ENCODE measurements around the gene LRPPRC.
"Not testable (repeated sequence)": the region's sequence is repeated elsewhere in the genome, so short reads cannot be mapped to it uniquely, and the experiment has no call there.

Gene LRPPRC

GRCh38 chr2:43977677-43978375, 18.0 kb downstream of the LRPPRC start:
- DNase-seq, result no peak

DNA sequence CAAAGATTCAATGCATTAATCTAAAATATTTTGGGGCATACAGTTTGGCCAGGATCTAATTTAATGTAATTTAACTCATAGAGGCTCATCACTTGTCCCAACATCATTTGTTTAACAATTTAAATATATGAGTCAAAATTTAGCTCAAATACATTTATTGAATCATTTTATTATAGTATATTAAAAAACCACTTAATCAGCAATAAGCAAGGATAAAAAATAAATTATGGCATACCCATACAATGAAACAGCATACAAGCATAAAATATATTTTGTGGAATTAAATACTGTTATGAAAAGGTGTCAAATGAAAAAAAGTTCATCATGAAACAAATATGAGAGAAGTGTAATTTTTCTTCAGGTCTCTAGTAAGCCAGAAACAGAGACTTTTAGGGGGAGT, 34.9 kb downstream of the LRPPRC start:
- DNase-seq, result no peak

DNA sequence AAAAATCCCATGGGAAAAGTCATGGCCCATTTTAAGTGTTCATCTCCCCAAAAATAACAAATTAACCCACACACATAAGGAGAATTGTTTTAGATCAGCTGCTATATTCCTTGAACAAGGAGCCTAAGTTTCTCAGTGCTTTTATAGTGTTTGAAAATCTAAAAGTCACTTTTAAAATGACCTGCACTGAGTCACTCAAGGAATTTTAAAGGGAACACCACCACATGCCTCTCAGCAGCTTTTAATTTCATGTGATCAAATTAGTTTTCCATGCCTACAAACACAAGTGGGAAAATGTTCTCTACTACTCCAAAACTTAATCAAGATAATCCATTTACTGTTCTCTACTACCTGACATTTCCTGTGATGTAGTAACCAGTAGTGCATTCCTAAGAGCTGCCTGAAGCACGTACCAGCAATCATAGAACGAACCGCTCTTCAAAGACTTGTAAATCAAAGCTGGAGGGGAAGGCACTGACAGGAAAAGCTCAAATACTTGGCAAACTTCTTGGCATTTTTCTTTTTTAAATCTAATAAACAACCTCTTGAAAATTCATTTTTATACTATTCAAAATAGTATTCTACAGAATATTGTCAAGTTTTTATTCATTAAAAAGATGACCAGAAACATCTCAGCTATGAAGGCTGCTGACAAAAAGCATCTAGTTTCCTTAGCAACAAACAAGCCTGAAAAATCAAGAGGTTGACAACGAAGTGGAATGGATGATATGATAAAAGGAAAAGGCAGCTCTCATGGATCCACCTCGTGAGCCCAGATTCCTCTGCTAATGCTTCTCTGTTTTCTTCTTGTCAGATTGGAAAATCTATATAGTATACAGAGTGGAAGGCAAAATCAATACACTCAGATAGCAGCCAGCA, 37.2 kb downstream of the LRPPRC start:
- no peak for DNase-seq

- DNase-seq, result peak in 1 of 14 donors; percentile 3
These were observed 45.3 kb downstream of the LRPPRC start for GRCh38 chr2:43950383-43951008.

GRCh38 chr2:43948370-43948769, 47.4 kb downstream of the LRPPRC start:
- DNase-seq, result no peak

- DNase-seq, result no peak
These were observed 49.1 kb downstream of the LRPPRC start for GRCh38 chr2:43946685-43947084.

DNA sequence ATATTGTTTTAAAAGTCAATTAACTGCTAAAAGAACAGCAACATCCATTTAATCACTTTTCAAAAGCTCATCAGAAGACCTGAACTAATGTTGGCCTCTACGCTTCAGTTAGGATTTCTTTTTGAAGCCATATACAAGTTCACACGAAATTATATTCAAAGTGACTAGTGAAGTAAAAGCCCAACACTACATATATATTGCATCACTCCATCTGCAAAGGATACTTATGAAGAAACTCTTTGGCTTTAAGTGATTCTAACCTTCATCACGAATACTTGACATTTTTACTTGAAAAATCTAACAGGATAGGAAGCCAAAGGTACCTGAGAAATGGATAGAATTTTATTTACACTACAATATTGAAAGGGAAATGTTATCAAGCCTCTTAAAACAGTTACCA, 50.4 kb downstream of the LRPPRC start:
- no peak for DNase-seq

- DNase-seq, result no peak
These were observed 50.9 kb downstream of the LRPPRC start for GRCh38 chr2:43944915-43945314.

GRCh38 chr2:43943809-43944452, 51.9 kb downstream of the LRPPRC start:
- peak in 1 of 14 donors; percentile 8 for DNase-seq

DNA sequence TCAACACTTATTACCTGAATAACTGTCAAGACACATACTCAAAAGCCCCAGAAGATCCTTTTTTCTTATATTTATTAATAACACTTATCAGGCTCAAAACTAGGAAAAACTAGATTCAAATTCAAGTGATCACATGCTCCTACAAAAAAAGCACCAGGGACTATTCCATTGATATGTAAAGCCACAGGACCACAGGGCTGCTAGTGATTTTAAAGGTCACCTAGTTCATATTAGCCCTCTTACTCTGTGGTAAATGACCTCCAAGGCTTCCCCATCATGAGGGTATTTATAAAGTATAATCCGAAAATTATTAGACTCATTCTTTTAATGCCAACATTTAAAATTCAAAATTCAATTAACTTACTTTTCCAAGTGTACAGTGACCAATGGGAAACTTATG, 52.5 kb downstream of the LRPPRC start:
- no peak for DNase-seq

- DNase-seq, result no peak
These were observed 52.9 kb downstream of the LRPPRC start for GRCh38 chr2:43942881-43943280.

- DNase-seq, result peak in 1 of 14 donors; percentile 36
These were observed 53.8 kb downstream of the LRPPRC start for GRCh38 chr2:43941966-43942365.

GRCh38 chr2:43941359-43941758, 54.4 kb downstream of the LRPPRC start:
- DNase-seq, result no peak

GRCh38 chr2:43939695-43940256, 56.0 kb downstream of the LRPPRC start:
- no peak for DNase-seq

DNA sequence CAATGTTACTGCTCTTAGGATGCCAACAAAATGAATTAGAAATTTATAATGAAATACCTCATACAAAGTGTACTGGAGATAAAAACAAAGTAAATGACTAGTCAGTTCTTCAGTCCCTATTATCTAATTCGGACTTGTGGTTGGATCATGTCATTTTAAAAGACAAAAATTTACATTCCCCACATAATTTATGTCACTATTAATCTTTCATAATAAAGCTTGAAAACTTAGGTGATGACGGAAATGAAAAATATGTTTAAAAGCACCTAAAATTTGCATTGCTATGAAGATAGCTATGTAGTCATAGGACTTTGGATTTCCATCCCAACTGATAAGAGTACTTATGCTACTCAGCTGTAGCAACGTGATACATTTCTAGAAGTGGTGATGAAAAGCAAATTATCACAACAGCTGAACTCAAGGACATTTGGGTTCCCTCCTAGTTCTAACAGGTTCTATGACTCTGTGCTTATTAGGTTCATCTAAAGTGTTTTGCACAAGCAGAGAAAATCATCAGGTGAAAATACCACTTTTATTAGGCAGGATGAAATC, 58.4 kb downstream of the LRPPRC start:
- no peak for DNase-seq

DNA sequence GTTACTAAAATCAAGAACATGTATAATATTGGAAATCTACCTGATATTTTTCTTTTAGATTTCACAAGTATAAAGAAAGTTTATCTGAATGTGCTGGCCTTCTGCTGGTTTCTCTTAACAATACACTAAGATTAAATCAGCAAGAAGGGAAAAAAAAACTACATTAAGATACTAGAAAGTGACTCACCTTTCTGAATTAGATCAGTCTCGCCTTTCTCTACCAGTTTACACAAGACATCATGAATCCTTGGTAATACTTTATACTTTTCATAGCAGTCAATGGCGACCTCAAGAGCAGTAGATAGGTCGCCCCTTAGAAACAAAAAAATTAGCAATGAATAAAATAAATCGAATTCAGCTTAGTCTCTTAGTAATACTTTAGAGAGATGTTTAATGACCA, 61.2 kb downstream of the LRPPRC start:
- DNase-seq, result no peak

GRCh38 chr2:43931293-43931692, 64.5 kb downstream of the LRPPRC start:
- DNase-seq, result no peak

GRCh38 chr2:43927442-43927841, 68.3 kb downstream of the LRPPRC start:
- DNase-seq, result no peak

GRCh38 chr2:43925431-43925830, 70.4 kb downstream of the LRPPRC start:
- no peak for DNase-seq

GRCh38 chr2:43924463-43924862, 71.3 kb downstream of the LRPPRC start:
- DNase-seq, result no peak

GRCh38 chr2:43911136-43911790, 84.5 kb downstream of the LRPPRC start:
- not testable (repeated sequence) for DNase-seq
